ENCODE results near the gene BSCL2.

- TF ChIP-seq POLR2AphosphoS5 (IDR thresholded peaks at IDR 0.05), result no peak
- no peak for TF ChIP-seq POLR2A (IDR thresholded peaks at IDR 0.05)
Measured at GRCh38 chr11:62747475-62748160, 40.4 kb upstream of the BSCL2 start.

All from breast epithelium (tissue), 3 donors.